HepG2 (cell line): ENCODE data around the gene SNX3. TPM values are rescaled to one million over a fixed set of nuclear protein-coding genes. Genes with fewer than 3 reads are reported as not detected.
A peak's percentile ranks its signal among the peaks of the same experiment; 100 is the strongest.

ENCODE experiments used
- BRCA1 ChIP-seq: sonication (generic); formaldehyde crosslinking; IDR thresholded peaks from 2 replicates; pipeline ENCODE4 v1.4.0; 2020; ENCODE audit warnings: missing genetic modification reagents
- CC2D1A ChIP-seq: sonication (generic); formaldehyde crosslinking; IDR thresholded peaks from 2 replicates; pipeline ENCODE4 v1.8.1; 2023; ENCODE audit warnings: mild to moderate bottlenecking, missing genetic modification reagents
- EHMT2 ChIP-seq: fragments of 200-600 bp; sonication (generic); IDR thresholded peaks from 2 replicates; pipeline ENCODE4 v1.7.0; 2017; ENCODE audit warnings: antibody characterized with exemption, low read depth, low read length, borderline replicate concordance
- ELF3 ChIP-seq: IDR thresholded peaks from 2 replicates; pipeline ENCODE4 v1.6.1; 2016; ENCODE audit warnings: missing genetic modification reagents, missing compliant biosample characterization
- NAIF1 ChIP-seq: sonication (generic); formaldehyde crosslinking; IDR thresholded peaks from 2 replicates; pipeline ENCODE4 v1.5.0; 2020; ENCODE audit warnings: mild to moderate bottlenecking, missing genetic modification reagents, borderline replicate concordance
- NFIB ChIP-seq: sonication (generic); formaldehyde crosslinking; IDR thresholded peaks from 2 replicates; pipeline ENCODE4 v1.9.0; 2021; ENCODE audit warnings: missing genetic modification reagents, mild to moderate bottlenecking, borderline replicate concordance
- RXRA ChIP-seq: sonication (generic); formaldehyde crosslinking; IDR thresholded peaks from 2 replicates; pipeline ENCODE4 v1.5.1; 2020; ENCODE audit warnings: missing genetic modification reagents
- SALL1 ChIP-seq: sonication (generic); formaldehyde crosslinking; IDR thresholded peaks from 2 replicates; pipeline ENCODE4 v1.8.0; 2022; ENCODE audit warnings: mild to moderate bottlenecking, missing genetic modification reagents
- TEAD2 ChIP-seq: sonication (generic); formaldehyde crosslinking; IDR thresholded peaks from 2 replicates; pipeline ENCODE4 v1.9.0; 2021; ENCODE audit warnings: missing genetic modification reagents
- THAP9 ChIP-seq: sonication (generic); formaldehyde crosslinking; IDR thresholded peaks from 2 replicates; pipeline ENCODE4; 2020; ENCODE audit warnings: missing genetic modification reagents, mild to moderate bottlenecking, borderline replicate concordance
- ZBTB38 ChIP-seq: sonication (generic); formaldehyde crosslinking; IDR thresholded peaks from 2 replicates; pipeline ENCODE4 v1.5.1; 2020; ENCODE audit warnings: mild to moderate bottlenecking, missing genetic modification reagents
- ZEB1 ChIP-seq: IDR thresholded peaks from 2 replicates; pipeline ENCODE4 v1.6.1; 2012; ENCODE audit warnings: mild to moderate bottlenecking, low read depth, inconsistent platforms; ENCODE audit not compliant: insufficient replicate concordance
- ZFX ChIP-seq: sonication (generic); formaldehyde crosslinking; IDR thresholded peaks from 2 replicates; pipeline ENCODE4 v1.4.0; 2020; ENCODE audit warnings: mild to moderate bottlenecking, low read depth, missing genetic modification reagents, moderate library complexity
- ZNF687 ChIP-seq: sonication (generic); formaldehyde crosslinking; IDR thresholded peaks from 2 replicates; pipeline ENCODE4 v1.5.1; 2020; ENCODE audit warnings: mild to moderate bottlenecking, missing genetic modification reagents, moderate library complexity
- ZSCAN20 ChIP-seq: sonication (generic); formaldehyde crosslinking; IDR thresholded peaks from 2 replicates; pipeline ENCODE4 v1.4.0; 2020; ENCODE audit warnings: missing genetic modification reagents, mild to moderate bottlenecking, borderline replicate concordance
- polyA plus RNA-seq, 8 experiments: library from polyadenylated mRNA; depleted of rRNA in 3 of 8; stranded (reverse) in 7 of 8; unstranded in 1 of 8; fragments of >200 nt; fragmentation: Illumina TruSeq in 4 of 8; extraction: Trizol in 4 of 8; gene quantifications; 2 replicates each; pipeline versions ENCODE4 v1.2.1 to v1.2.3, GENCODE V29; 2011 to 2016; ENCODE audit warnings: low read depth in 4 of 8, missing spikeins in 1 of 8, mixed read lengths in 1 of 8; ENCODE audit not compliant: insufficient read depth in 1 of 8
- total RNA-seq, 5 experiments: library from RNA; depleted of rRNA; stranded (reverse); fragments of >200 nt; fragmentation: Illumina TruSeq; extraction: Trizol; gene quantifications; 2 replicates each; pipeline ENCODE4 v1.2.3, GENCODE V29; 2016; ENCODE audit warnings: low read depth in 1 of 5
- TF ChIP-seq, protein P1 (sequence below): sonication (generic); formaldehyde crosslinking; IDR thresholded peaks from 2 replicates; pipeline ENCODE4 v1.8.1; 2023; ENCODE audit warnings: mild to moderate bottlenecking, inconsistent platforms, moderate library complexity, missing genetic modification reagents, borderline replicate concordance
- TF ChIP-seq, protein P2 (sequence below): sonication (generic); formaldehyde crosslinking; IDR thresholded peaks from 2 replicates; pipeline ENCODE4 v1.8.1; 2023; ENCODE audit warnings: mild to moderate bottlenecking, missing genetic modification reagents, borderline replicate concordance
- TF ChIP-seq, protein P3 (sequence below): sonication (generic); formaldehyde crosslinking; IDR thresholded peaks from 2 replicates; pipeline ENCODE4 v1.8.1; 2023; ENCODE audit warnings: mild to moderate bottlenecking, missing genetic modification reagents

The SNX3 gene
- total and polyA plus RNA-seq, 2 of the 13 experiments (the other 11 are each of a cell fraction or from before 2014, with no cell fraction given), result 84.9 to 226 TPM

- TF ChIP-seq, protein P1, sequence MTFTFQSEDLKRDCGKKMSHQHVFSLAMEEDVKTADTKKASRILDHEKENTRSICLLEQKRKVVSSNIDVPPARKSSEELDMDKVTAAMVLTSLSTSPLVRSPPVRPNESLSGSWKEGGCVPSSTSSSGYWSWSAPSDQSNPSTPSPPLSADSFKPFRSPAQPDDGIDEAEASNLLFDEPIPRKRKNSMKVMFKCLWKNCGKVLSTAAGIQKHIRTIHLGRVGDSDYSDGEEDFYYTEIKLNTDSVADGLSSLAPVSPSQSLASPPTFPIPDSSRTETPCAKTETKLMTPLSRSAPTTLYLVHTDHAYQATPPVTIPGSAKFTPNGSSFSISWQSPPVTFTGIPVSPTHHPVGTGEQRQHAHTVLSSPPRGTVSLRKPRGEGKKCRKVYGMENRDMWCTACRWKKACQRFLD (CRISPR knock-in tag), result no peak
- TF ChIP-seq EHMT2 (no peak), THAP9 (peak; percentile 69; the same call in 1 of the 2 replicates), NFIB (no peak), ZEB1 (no peak), ZBTB38 (CRISPR knock-in tag) (peak; percentile 53; the same call in 1 of the 2 replicates), ELF3 (CRISPR knock-in tag) (peak; percentile 93), ZNF687 (CRISPR knock-in tag) (peak; percentile 86), NAIF1 (CRISPR knock-in tag) (peak; percentile 96), CC2D1A (CRISPR knock-in tag) (no peak), BRCA1 (CRISPR knock-in tag) (no peak), TEAD2 (CRISPR knock-in tag) (no peak), SALL1 (CRISPR knock-in tag) (peak; percentile 92), RXRA (CRISPR knock-in tag) (peak; percentile 56; the same call in 1 of the 2 replicates), ZFX (CRISPR knock-in tag) (peak; percentile 76), ZSCAN20 (CRISPR knock-in tag) (no peak; the same call in 1 of the 2 replicates)
- TF ChIP-seq, protein P2, sequence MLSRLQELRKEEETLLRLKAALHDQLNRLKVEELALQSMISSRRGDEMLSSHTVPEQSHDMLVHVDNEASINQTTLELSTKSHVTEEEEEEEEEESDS, result no peak; the same call in 1 of the 2 replicates
- TF ChIP-seq, protein P3, sequence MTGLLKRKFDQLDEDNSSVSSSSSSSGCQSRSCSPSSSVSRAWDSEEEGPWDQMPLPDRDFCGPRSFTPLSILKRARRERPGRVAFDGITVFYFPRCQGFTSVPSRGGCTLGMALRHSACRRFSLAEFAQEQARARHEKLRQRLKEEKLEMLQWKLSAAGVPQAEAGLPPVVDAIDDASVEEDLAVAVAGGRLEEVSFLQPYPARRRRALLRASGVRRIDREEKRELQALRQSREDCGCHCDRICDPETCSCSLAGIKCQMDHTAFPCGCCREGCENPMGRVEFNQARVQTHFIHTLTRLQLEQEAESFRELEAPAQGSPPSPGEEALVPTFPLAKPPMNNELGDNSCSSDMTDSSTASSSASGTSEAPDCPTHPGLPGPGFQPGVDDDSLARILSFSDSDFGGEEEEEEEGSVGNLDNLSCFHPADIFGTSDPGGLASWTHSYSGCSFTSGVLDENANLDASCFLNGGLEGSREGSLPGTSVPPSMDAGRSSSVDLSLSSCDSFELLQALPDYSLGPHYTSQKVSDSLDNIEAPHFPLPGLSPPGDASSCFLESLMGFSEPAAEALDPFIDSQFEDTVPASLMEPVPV, result peak; percentile 81
These were observed at the start of gene SNX3 (continued) for GRCh38 chr6:108260809-108261569.
